COR-L47 (cell line): ENCODE data around the gene NTS.

Experiments
- DNase-seq: peaks from one replicate; lab custom pipeline; 2025; lab: John Stamatoyannopoulos, UW

Gene NTS

GRCh38 chr12:85874031-85874461 is at the start of gene NTS:
Gene NTS, plus strand, starts transcription at chr12:85874295. Its CDS starts 109 bp downstream, at chr12:85874404.
- DNase-seq = peak; percentile 66

- DNase-seq = peak; percentile 68
These were observed 48.3 kb upstream of the NTS start for GRCh38 chr12:85825746-85826145.

- DNase-seq = no peak
These were observed 45.5 kb upstream of the NTS start for GRCh38 chr12:85828576-85828975.

- DNase-seq = no peak
These were observed 44.7 kb upstream of the NTS start for GRCh38 chr12:85829391-85829790.

- no peak for DNase-seq
These were observed 42.6 kb upstream of the NTS start for GRCh38 chr12:85831327-85831990.

GRCh38 chr12:85833579-85833978 is 40.5 kb upstream of the NTS start:
- no peak for DNase-seq

GRCh38 chr12:85834378-85834777 is 39.7 kb upstream of the NTS start:
- DNase-seq = no peak

- DNase-seq = no peak
These were observed 38.5 kb upstream of the NTS start for GRCh38 chr12:85835426-85836196.

- no peak for DNase-seq
These were observed 37.7 kb upstream of the NTS start, which contains the start of gene RASSF9 for GRCh38 chr12:85836197-85837090. Gene RASSF9, minus strand, starts transcription at chr12:85836409. Its CDS starts 208 bp downstream, at chr12:85836201.

GRCh38 chr12:85843606-85844310 is 30.3 kb upstream of the NTS start:
- no peak for DNase-seq

GRCh38 chr12:85849344-85849743 is 24.8 kb upstream of the NTS start:
- no peak for DNase-seq

GRCh38 chr12:85855305-85855704 is 18.8 kb upstream of the NTS start:
- no peak for DNase-seq

GRCh38 chr12:85856966-85857365 is 17.1 kb upstream of the NTS start:
- DNase-seq = no peak

- DNase-seq = no peak
These were observed 8.2 kb upstream of the NTS start for GRCh38 chr12:85865890-85866289.

- DNase-seq = peak; percentile 56
These were observed 6.9 kb upstream of the NTS start for GRCh38 chr12:85866986-85867776.

- DNase-seq = peak; percentile 67
These were observed 1.5 kb upstream of the NTS start for GRCh38 chr12:85872497-85873091.

GRCh38 chr12:85877459-85877858 is 3.4 kb downstream of the NTS start:
- peak; percentile 18 for DNase-seq

- DNase-seq = no peak
These were observed 9.7 kb downstream of the NTS start for GRCh38 chr12:85883763-85884162.

GRCh38 chr12:85894653-85895052 is 20.6 kb downstream of the NTS start:
- no peak for DNase-seq

- DNase-seq = peak; percentile 45
These were observed 46.3 kb downstream of the NTS start for GRCh38 chr12:85920324-85920947.
